Measurements from ENCODE around the gene SYNM.
"Not testable (repeated sequence)": the region's sequence is repeated elsewhere in the genome, so short reads cannot be mapped to it uniquely, and the experiment has no call there.

SYNM gene

DNA sequence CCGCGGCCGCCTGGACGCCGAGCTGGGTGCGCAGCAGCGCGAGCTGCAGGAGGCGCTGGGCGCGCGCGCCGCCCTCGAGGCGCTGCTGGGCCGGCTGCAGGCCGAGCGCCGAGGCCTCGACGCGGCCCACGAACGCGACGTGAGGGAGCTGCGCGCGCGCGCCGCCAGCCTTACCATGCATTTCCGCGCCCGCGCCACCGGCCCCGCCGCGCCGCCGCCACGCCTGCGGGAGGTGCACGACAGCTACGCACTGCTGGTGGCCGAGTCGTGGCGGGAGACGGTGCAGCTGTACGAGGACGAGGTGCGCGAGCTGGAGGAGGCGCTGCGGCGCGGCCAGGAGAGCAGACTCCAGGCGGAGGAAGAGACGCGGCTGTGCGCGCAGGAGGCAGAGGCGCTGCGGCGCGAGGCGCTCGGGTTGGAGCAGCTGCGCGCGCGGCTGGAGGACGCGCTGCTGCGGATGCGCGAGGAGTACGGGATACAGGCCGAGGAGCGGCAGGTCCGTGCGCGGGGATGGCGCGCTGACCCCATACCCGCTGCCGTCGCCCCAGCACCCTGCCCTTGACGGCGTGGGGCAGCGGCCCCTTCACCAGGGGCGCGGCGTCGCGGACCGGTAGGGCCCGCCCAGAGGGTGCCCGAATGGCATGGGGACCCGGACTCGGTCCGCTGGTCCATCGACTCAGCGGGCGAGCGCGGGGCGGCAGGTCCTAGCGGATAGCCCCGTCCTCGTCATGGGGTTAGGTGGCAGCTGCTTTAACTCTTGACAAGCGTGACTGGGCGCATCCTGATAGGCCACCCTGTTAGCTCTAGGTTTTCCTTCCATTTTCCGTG lies 848 bp downstream of the SYNM start:
- peak; percentile 42 for ATAC-seq
- DNase-seq = peak; percentile 42

DNA sequence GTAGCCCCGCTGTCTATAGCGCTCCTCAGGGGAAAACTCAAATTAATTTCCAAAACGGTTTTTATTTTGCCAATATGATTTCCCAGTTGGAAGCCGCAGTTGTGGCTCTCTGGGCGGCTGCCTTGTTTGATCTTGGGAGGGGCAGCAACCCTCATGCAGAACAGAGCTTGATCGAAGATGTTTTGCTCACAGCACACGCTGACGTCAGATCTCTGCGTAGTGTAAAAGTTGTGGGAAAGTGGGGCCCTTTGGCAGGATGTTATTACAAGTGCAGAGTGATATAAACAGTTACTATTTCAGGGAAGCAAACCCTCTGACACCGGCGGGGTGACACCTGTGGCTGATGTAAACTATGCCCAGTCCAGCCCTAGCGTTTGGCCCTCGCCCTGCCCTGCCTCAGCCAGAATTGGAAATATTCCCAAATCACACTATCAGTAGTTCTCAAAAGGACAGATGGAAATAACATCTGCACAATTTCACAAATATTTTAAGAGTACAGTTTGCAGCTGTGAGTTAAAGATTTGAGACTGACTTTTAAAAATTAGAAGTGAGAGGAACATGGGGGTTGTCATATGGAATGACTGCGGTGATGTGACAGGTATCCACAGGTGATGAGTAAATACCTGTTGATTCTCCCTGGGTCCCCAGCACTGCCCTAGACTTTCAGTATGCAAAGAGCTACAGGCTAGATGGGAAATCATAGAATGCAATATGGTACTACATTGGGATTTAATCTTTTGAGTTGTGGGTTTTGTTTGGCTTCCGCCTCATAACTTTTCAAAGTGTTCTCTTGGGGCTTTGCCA lies 1.7 kb downstream of the SYNM start:
- ATAC-seq = no peak
- no peak for DNase-seq

DNA sequence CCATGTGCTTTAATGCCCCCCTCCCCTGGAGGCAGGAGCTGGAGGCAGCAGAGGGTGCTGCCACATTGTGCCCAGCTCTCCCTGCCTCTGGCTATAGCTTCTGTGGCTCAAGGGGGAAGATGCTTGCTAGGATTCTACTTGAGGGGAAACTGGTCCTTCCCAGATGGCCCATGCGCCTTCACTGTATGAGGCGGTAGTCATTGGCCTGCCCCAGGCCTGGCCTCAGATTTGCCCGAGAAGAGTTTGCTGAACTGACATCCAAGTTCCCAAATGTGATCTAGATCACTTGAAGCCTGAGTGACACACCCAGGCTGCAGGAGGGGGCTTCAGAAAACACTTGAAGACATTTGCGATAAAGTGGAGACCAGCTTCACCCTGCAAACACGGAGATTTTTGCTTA lies 4.1 kb downstream of the SYNM start:
- DNase-seq (no peak), ATAC-seq (no peak)

DNA sequence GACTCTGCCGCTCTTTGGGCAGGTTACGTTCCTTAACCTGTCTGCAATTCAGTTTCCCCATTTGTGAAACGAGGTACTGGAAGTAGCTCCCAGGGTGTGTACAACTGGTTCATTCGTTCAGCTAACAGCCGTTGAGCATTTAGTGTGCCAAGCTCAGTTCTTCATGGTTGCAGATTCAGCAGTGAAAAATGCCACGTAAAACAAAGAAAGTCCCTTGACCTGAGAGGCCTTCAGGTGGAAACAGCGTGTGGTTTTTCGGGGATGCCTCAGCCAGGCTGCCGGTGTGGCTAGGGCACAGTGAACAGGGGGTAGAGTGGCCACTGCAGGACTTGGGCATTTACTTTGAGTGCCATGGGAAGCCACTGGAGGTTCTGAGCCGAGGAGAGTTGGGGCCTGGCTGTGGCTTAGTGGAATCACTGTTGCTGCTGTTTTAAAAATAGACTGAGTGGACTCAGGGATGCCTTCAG lies 4.7 kb downstream of the SYNM start:
- DNase-seq = no peak
- no peak for ATAC-seq

DNA sequence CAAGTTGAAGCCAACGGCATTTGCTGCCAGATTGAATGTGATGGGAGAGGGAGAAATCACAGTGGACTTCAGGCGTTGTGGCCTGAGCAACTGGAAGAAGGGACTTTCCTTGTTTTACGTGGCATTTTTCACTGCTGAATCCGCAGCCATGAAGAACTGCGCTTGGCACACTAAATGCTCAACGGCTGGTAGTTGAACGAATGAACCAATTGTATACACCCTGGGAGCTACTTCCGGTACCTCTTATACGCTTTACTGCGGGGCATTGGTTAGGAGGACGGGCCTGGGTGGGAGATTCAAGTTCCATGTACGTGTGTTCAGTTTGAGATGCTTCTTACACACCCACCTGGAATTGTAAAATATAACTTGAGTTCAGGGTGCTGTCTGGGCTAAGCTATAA lies 5.2 kb downstream of the SYNM start:
- ATAC-seq (no peak), DNase-seq (no peak)

- no peak for DNase-seq
These were observed 5.9 kb downstream of the SYNM start for GRCh38 chr15:99110581-99111320.

DNA sequence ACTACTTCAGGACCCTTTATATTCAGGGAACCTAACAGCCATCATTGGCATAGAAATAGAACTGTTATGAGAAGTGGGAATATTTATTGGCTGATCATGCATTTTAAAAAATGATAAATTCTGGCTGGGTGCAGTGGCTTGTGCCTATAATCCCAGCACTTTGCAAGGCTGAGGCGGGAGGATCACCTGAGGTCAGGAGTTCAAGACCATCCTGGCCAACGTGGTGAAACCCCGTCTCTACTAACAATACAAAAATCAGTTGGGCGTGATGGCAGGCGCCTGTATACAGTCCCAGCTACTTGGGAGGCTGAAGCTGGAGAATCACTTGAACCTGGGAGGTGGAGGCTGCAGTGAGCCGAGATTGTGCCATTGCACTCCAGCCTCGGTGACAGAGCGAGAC lies 6.8 kb downstream of the SYNM start:
- not testable (repeated sequence) for ATAC-seq, DNase-seq

More at GRCh38 chr15:99110581-99111320, 5.9 kb downstream of the SYNM start:
- ATAC-seq = no peak

- no peak for ATAC-seq
- no peak for DNase-seq
These were observed 8.8 kb downstream of the SYNM start for GRCh38 chr15:99113547-99114271.

- ATAC-seq (no peak), DNase-seq (no peak)
These were observed 9.8 kb downstream of the SYNM start for GRCh38 chr15:99114511-99115299.

DNA sequence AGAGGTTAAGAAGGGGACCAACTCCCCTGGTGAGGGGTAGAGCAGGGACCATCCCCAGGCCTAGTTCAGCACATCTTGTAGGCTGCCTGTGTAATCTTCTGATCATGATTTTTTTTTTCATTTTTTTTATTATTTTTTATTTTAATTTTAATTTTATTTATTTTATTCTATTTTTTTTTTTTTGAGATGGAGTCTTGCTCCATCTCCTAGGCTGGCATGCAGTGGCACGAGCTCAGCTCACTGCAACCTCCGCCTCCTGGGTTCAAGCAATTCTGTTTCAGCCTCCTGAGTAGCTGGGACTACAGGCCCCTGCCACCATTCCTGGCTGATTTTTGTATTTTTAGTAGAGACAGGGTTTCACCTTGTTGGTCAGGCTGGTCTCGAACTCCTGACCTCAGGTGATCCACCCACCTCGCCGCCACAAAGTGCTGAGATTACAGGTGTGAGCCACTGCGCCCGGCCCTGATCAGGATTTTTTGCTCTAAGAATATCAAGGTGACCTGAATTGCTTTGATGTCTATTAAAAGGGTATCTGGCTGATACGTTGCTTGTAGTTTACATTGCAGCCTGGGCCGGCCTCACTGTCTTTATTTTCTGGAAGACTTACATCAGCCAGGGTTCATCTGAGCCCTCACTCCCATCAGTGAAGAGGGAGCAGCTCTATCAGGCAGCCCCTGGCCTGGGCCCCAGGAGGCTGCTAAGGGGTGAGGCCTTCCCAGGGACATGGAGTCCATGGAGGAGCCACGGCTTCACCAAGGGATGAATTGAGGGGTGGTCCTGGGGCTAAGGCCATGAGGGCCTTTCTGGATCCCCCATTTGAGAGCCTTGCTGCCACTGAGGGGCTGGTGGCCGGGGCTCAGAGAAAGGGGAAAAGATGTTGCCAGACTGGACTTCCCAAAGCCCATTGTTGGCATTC lies 10.7 kb downstream of the SYNM start:
- ATAC-seq (no peak), DNase-seq (no peak)

DNA sequence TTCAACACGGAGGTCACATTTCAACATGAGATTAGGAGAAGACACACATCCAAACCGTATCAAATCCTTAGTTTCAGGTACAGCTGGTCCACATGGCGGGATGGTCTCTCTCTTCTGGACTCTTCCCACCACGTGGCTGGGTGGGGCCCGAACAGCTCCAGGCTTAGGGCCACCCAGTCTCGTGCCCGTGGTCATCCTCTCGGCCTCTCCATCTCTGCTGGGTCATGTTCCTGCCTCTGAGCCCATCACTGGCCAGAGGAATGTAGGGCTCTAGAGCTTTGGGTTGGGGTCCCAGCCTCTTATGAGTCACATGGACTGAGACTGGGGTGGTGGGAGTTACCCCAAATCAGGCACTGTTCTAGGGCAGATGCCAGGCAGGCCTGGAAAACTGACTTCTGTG lies 12.2 kb downstream of the SYNM start:
- DNase-seq (no peak), ATAC-seq (no peak)

DNA sequence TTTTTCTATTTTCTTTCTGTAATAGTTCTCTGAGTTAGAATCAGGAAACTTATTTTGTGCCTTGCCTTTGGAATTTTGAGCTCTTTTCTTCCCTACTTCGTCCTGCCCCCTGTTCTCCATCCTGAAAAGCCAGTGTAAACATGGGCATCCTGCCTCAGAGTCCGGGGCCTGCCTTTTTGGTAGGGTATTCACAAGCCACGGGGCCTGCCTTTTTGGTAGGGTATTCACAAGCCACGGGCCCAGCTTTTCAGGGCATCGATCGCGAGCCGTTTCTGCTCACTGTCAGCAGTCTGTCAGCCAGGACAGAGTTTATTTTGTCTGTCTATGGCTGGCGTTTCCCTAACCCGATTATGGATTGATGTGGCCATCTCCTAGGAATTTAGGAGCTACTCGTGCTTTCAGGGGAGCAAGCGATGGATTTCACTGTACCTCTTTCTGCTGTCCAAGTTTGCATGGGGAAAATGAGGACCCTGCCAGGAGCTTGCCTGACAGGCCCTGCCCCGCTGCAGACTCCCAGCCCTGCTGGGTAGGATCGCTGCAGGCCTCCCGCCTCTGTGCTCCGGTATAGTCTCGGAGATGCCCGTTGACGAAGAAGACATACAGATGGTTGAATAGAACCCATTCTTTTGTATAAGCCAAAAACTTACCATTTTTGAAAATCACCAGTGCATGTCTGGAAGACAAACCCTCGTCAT lies 12.8 kb downstream of the SYNM start:
- ATAC-seq = no peak
- DNase-seq = no peak

DNA sequence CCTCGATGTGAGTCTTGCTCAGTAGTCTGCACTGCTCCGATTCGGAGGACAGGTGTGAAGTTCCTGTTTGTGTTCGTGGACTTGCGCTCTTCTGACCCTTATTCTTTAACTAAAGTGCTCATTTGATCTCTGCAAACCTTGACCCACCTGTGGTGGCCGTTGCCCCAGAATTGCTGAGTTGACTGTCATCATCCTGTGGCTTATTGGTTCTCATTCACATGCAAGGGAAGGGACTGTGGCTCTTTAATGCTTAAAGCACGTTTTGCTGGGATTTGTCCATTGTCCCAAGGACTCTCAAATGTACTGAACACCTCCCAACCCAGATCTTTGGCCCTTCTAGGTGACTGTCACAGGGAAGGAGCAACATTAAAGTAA lies 13.4 kb downstream of the SYNM start:
- no peak for DNase-seq
- ATAC-seq = no peak

GRCh38 chr15:99118801-99119546 lies 14.1 kb downstream of the SYNM start:
- ATAC-seq = no peak
- DNase-seq = no peak

DNA sequence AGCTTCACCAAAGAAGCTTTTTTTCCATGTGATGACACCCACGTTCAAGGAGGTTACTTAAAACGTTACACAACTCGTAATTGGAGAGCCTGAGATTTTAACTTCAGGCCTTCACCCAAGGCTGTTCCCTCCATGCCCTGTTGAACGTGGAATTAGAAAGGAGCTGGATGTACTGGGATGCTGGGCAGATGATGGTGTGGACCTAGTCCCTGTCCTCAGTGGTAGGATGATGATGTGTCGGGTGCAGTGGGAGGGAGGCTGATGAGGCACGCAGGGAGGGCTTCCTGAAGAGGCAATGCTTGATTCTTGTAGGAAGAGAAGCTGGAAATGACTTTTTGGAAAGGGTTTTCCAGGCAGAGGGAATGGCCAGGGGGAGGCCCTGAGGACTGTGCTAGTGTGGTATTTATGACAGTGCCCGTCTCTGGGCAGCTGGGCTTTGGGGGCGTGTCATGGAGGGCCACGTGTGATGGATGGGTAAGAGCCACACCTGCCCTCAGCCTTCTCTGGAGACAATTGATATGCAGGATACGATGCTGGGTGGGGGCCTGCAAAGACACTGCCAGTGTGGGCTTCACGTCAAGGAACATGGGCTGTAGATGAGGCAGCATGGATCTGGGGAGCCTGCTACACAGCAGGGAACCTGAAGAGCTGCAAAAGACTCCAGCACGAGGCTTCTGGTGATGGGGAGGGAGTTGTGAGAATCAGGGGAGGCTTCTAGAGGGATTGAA lies 15.3 kb downstream of the SYNM start:
- no peak for ATAC-seq
- no peak for DNase-seq

DNA sequence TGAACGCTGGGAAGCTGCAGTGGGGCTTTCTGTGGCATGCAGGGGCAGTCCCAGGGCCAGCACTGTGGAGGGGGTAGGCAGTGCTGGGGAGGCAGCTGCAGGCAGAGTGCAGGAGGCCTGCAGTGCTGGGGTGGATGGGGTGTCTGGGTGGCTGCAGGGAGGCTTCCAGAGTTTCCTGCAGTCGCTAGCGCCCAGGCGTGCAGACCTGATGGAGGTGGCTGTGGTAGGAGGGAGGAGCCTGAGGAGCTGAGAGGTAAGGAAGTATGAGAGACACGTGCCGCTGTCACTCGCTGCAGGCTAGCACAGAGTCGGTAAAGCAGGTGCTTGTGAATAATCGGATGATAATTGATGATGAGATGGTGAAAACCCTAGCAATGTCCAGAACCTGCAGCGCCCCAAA lies 16.3 kb downstream of the SYNM start:
- DNase-seq = no peak
- ATAC-seq = no peak

DNA sequence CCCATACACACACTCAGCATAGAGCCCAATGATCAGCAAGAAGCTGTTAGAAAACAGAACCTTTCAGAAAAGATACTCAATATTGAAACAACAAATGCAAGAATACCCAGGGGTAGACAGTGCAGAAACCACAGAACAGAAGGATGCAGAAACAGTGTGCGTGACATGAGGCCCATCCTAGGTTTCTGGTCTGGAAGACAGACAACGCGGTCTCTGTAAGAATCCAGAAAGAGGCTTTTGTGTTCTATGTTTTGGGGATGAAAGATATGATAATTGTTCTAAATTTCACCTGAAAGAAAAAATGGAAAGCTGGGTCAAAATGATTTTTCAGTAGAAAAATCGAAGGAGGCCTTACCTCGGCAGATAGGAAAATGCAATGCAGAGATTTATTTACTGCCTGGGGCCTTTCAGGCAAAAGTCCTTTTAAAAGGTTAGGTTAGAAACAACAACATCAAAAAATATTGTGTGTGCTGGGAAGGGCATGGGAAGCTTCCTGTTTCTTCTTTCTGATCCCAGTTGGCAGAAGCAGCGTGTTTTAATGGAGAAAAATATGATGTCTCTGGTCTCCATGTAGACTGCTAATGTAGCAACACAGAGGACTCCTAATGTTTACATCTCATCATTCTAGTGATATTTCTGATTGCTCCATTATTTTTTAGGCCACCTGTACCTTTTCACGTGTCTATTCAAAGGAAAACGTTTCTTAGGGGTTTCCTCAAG lies 17.0 kb downstream of the SYNM start:
- ATAC-seq = no peak
- DNase-seq = no peak
